OCI-LY7 (cell line): ENCODE results near the gene NAV1. TPM values are rescaled to one million over a fixed set of nuclear protein-coding genes. Genes with fewer than 3 reads are reported as not detected.
"Not testable (repeated sequence)": the region's sequence is repeated elsewhere in the genome, so short reads cannot be mapped to it uniquely, and the experiment has no call there.

Source experiments
- BruUV-seq: library from RNA; stranded (reverse); fragments of 400-500 nt; replicated peaks from 2 replicates; lab custom pipeline; 2021; lab: Mats Ljungman, UMichigan
- CTCF ChIA-PET: fragments of 300-600 bp; sonication (Branson Sonifier 250); formaldehyde crosslinking; loops from one replicate; lab custom pipeline; 2022; ENCODE audit warnings: antibody characterized with exemption; ENCODE audit not compliant: unreplicated experiment; lab: Charles Lee
- POLR2A ChIA-PET: fragments of 300-600 bp; sonication (Branson Sonifier 250); formaldehyde crosslinking; loops from one replicate; lab custom pipeline; 2022; ENCODE audit warnings: antibody characterized with exemption; lab: Charles Lee
- DNase-seq: peaks from one replicate; pipeline ENCODE4 v3.0.0-alpha.2; 2015; ENCODE audit warnings: low spot score
- H2AFZ ChIP-seq: fragments of 200-600 bp; sonication (generic), shearing (Covaris generic); 2 replicates; pipeline ENCODE4 v1.6.1; 2014; ENCODE audit warnings: mild to moderate bottlenecking, antibody characterized with exemption, low read length, moderate library complexity
- H3K27ac ChIP-seq: fragments of 200-600 bp; sonication (generic); 2 replicates; pipeline ENCODE4 v1.5.1; 2014; ENCODE audit warnings: mixed run types, low read depth, mild to moderate bottlenecking, moderate library complexity, low read length, inconsistent platforms; ENCODE audit not compliant: poor library complexity, severe bottlenecking
- H3K36me3 ChIP-seq: fragments of 200-600 bp; sonication (generic); 2 replicates; pipeline ENCODE4 v1.6.1; 2014; ENCODE audit warnings: mild to moderate bottlenecking, antibody characterized with exemption, low read length, moderate library complexity, mixed read lengths; ENCODE audit not compliant: insufficient read depth
- H3K4me1 ChIP-seq: fragments of 200-600 bp; sonication (generic); 2 replicates; pipeline ENCODE4 v1.5.1; 2014; ENCODE audit warnings: mild to moderate bottlenecking, low read length; ENCODE audit not compliant: insufficient read depth, poor library complexity, severe bottlenecking
- H3K4me2 ChIP-seq: fragments of 200-600 bp; sonication (generic); 2 replicates; pipeline ENCODE4 v1.6.1; 2014; ENCODE audit warnings: mild to moderate bottlenecking, low read length
- H3K4me3 ChIP-seq: fragments of 200-600 bp; sonication (generic); 2 replicates; pipeline ENCODE4 v1.5.1; 2014; ENCODE audit warnings: mild to moderate bottlenecking, low read depth, low read length; ENCODE audit not compliant: poor library complexity, severe bottlenecking
- H3K79me2 ChIP-seq: fragments of 200-600 bp; sonication (generic); 2 replicates; pipeline ENCODE4 v1.6.1; 2016; ENCODE audit warnings: low read depth, mild to moderate bottlenecking, low read length, moderate library complexity, mixed read lengths; ENCODE audit not compliant: insufficient read depth
- H3K9me2 ChIP-seq: fragments of 200-600 bp; sonication (generic); 2 replicates; pipeline ENCODE4 v1.6.1; 2016; ENCODE audit warnings: mild to moderate bottlenecking, low read length, mixed read lengths; ENCODE audit not compliant: insufficient read depth
- H3K9me3 ChIP-seq: fragments of 200-600 bp; sonication (generic); 2 replicates; pipeline ENCODE4 v1.6.1; 2014; ENCODE audit warnings: mild to moderate bottlenecking, mixed run types, low read length, mixed read lengths
- H4K20me1 ChIP-seq: fragments of 200-600 bp; sonication (generic); 2 replicates; pipeline ENCODE4 v1.6.1; 2014; ENCODE audit warnings: mild to moderate bottlenecking, antibody characterized with exemption, low read length, moderate library complexity, mixed read lengths; ENCODE audit not compliant: insufficient read depth
- EZH2phosphoT487 ChIP-seq: fragments of 200-600 bp; sonication (generic); IDR thresholded peaks from 2 replicates; pipeline ENCODE4 v1.6.1; 2018; ENCODE audit warnings: low read depth, borderline replicate concordance, mild to moderate bottlenecking, mixed run types, antibody characterized with exemption, low read length, moderate library complexity, mixed read lengths
- intact Hi-C: fragments of 100-400 bp; cut with micrococcal nuclease; formaldehyde crosslinking; loops from one replicate; pipeline ENCODE4 v1.10.0; 2022; ENCODE audit not compliant: unreplicated experiment
- total RNA-seq, 2 experiments: library from RNA; depleted of rRNA in 1 of 2; stranded (reverse); fragments of >200 nt in 1 of 2; shearing (Covaris generic) in 1 of 2; gene quantifications; 2 replicates each; pipeline ENCODE4 v1.2.3, GENCODE V29; 2014 to 2022
- TF ChIP-seq, protein P1 (sequence below): fragments of 200-600 bp; sonication (generic); conservative IDR thresholded peaks from 2 replicates; pipeline ENCODE4 v1.5.1; 2014; ENCODE audit warnings: mild to moderate bottlenecking, antibody characterized with exemption, low read length, moderate library complexity, mixed read lengths

Gene NAV1
- total RNA-seq, 2 experiments from 2014 or later = 4.2 to 20.7 TPM

DNA sequence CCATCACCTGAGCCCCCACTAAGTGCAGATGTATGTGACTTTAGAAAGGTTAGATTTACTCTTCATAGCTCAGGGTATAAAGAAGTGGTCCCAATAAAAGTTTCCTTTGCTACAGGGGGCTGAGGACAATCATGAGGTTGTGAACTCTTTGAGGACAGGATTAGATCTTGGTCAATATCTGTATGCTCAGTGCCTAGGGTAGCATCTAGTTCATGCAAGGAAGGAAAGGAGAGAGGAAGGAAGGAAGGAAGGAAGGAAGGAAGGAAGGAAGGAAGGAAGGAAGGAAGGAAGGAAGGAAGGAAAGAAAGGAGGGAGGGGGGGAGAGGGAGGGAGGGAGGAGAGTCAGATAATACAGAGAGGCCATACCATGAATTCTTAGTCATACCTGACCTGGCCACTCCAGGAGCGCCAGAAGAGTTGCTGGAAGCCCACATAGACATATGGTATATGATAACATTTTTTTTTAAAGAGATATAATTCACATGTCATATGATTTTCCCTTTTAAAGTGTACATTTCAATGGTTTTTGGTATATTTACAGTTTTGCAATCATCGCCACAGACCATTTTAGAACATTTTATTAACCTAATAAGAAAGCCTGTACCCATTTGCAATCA, 22.3 kb upstream of the NAV1 start:
- Histone ChIP-seq H2AFZ (no peak overlapping the region), H3K4me1 (peaks cover 13% of the 10 kb centered on the region), H3K79me2 (no peaks in the 10 kb centered on the region), H4K20me1 (no peaks in the 10 kb centered on the region), H3K36me3 (no peaks in the 10 kb centered on the region), H3K4me3 (no peak overlapping the region), H3K4me2 (no peak overlapping the region), H3K27ac (no peak overlapping the region), H3K9me2 (no peaks in the 10 kb centered on the region), H3K9me3 (no peaks in the 10 kb centered on the region)
- BruUV-seq = no TSS peak
- ChIA-PET POLR2A (interaction anchor here (0.6 to 1.5 kb wide), 3 partner anchors 24 to 1397 kb away, joined by 3 to 4 read pairs (median 3); no protein-coding TSS in a partner anchor), CTCF (interaction anchor here (0.9 to 1.1 kb wide), 2 partner anchors 35 to 68 kb away, joined by 3 to 7 read pairs; no protein-coding TSS in a partner anchor)
- intact Hi-C loops = no loop called here
- DNase-seq = no peak
- TF ChIP-seq, protein P1, sequence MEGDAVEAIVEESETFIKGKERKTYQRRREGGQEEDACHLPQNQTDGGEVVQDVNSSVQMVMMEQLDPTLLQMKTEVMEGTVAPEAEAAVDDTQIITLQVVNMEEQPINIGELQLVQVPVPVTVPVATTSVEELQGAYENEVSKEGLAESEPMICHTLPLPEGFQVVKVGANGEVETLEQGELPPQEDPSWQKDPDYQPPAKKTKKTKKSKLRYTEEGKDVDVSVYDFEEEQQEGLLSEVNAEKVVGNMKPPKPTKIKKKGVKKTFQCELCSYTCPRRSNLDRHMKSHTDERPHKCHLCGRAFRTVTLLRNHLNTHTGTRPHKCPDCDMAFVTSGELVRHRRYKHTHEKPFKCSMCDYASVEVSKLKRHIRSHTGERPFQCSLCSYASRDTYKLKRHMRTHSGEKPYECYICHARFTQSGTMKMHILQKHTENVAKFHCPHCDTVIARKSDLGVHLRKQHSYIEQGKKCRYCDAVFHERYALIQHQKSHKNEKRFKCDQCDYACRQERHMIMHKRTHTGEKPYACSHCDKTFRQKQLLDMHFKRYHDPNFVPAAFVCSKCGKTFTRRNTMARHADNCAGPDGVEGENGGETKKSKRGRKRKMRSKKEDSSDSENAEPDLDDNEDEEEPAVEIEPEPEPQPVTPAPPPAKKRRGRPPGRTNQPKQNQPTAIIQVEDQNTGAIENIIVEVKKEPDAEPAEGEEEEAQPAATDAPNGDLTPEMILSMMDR = no peak
- no peak for TF ChIP-seq EZH2phosphoT487

DNA sequence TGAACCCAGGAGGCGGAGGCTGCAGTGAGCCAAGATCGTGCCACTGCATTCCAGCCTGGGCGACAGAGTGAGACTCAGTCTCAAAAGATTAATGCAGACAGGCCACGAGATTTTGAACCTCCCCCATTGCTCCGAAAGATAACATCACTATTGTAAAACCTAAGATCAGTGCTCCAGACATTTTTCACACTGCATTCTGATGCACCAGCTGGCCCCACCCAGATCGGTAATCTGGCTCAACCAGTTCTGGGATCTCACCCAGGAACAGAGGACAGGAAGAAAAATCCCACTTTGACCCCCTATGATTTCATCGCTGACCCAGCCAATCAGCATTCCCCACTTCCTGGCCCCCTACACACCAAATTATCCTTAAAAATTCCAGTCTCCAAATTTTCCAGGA, 21.3 kb upstream of the NAV1 start:
- BruUV-seq = no TSS peak

DNA sequence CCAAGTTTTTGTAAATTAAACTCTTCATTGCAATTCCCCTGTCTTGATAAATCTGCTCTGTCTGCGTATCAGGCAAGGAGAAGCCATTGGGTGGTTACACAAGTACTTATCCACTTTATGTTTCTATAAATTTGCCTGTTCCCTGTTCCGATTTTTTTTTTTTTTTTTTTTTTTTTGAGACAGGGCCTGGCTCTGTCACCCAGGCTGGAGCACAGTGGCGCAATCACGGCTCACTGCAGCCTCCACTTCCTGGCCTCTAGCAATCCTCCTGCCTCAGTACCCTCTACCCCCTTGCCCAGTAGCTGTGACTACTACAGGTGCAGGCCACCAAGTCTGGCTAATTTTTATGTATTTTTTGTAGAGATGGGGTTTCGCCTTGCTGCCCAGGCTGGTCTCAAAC, 20.9 kb upstream of the NAV1 start:
- H3K36me3 ChIP-seq = no peaks in the 10 kb centered on the region
- DNase-seq = no peak
- no peak overlapping the region for H3K27ac ChIP-seq
- no TSS peak for BruUV-seq
- no peak overlapping the region for H2AFZ ChIP-seq
- no peaks in the 10 kb centered on the region for H3K4me1 ChIP-seq
- intact Hi-C loops = no loop called here
- H3K9me2 ChIP-seq = no peaks in the 10 kb centered on the region
- no peak overlapping the region for H3K4me3 ChIP-seq
- H3K9me3 ChIP-seq = no peaks in the 10 kb centered on the region
- no peak for TF ChIP-seq EZH2phosphoT487
- TF ChIP-seq, protein P1 = no peak
- no peaks in the 10 kb centered on the region for H3K79me2 ChIP-seq
- CTCF ChIA-PET = no interaction called here
- POLR2A ChIA-PET = no interaction called here
- no peak overlapping the region for H3K4me2 ChIP-seq
- no peaks in the 10 kb centered on the region for H4K20me1 ChIP-seq

More for the DNA sequence above, 21.3 kb upstream of the NAV1 start:
- no peaks in the 10 kb centered on the region for H4K20me1 ChIP-seq
- TF ChIP-seq EZH2phosphoT487 = no peak
- TF ChIP-seq, protein P1 = no peak
- no peaks in the 10 kb centered on the region for H3K36me3 ChIP-seq
- H3K9me3 ChIP-seq = no peaks in the 10 kb centered on the region
- no peaks in the 10 kb centered on the region for H3K79me2 ChIP-seq
- H3K27ac ChIP-seq = no peak overlapping the region
- POLR2A ChIA-PET = no interaction called here
- H3K4me3 ChIP-seq = no peak overlapping the region
- no peak overlapping the region for H3K4me2 ChIP-seq
- no peak for DNase-seq
- H3K4me1 ChIP-seq = peaks cover 3% of the 10 kb centered on the region
- CTCF ChIA-PET = no interaction called here
- intact Hi-C loops = no loop called here
- no peak overlapping the region for H2AFZ ChIP-seq
- H3K9me2 ChIP-seq = no peaks in the 10 kb centered on the region

DNA sequence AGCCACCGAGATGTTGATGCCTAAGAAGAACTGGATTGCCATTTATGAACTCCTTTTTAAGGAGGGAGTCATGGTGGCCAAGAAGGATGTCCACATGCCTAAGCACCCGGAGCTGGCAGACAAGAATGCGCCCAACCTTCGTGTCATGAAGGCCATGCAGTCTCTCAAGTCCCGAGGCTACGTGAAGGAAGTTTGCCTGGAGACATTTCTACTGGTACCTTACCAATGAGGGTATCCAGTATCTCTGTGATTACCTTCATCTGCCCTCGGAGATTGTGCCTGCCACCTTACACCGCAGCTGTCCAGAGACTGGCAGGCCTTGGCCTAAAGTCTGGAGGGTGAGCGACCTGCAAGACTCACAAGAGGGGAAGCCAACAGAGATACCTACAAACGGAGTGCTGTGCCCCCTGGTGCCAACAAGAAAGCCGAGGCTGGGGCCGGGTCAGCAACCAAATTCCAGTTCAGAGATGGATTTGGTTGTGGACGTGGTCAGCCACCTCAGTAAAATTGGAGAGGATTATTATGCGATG, 18.8 kb upstream of the NAV1 start:
- POLR2A ChIA-PET = interaction anchor here (0.6 kb wide), 1 partner anchor 314 kb away, joined by 3 read pairs; no protein-coding TSS in a partner anchor
- H4K20me1 ChIP-seq, H3K9me2 ChIP-seq, H3K27ac ChIP-seq, intact Hi-C loops, H2AFZ ChIP-seq, BruUV-seq, DNase-seq, H3K4me2 ChIP-seq, H3K79me2 ChIP-seq, H3K4me1 ChIP-seq, H3K9me3 ChIP-seq, H3K4me3 ChIP-seq, CTCF ChIA-PET, H3K36me3 ChIP-seq: not testable (repeated sequence)
